Measurements from ENCODE around the gene ANKMY1. TPM values are rescaled to one million over a fixed set of nuclear protein-coding genes. Genes with fewer than 3 reads are reported as not detected.

Gene ANKMY1
- total and polyA plus RNA-seq, 2 of the 8 experiments (the other 6 are each of a cell fraction or from before 2014, with no cell fraction given): 4.5 to 4.8 TPM

DNA sequence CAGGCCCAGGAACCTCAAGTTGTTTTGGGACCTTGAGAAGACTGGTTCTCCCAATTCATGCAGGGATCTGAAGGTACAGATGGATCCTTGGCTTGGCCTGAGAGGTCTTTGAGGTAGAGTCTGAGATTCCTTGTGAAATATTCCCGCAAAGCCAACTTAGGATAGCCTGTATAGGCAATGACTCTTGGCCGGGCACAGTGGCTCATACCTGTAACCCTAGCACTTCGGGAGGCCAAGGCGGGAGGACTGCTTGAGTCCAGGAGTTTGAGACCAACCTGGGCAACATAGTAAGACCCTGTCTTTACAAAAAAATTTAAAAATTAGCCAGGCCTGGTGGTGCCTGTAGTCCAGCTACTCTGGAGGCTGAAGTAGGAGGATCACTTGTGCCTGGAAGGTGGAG, 40.4 kb downstream of the ANKMY1 start (continued):
- TF ChIP-seq, protein P1, sequence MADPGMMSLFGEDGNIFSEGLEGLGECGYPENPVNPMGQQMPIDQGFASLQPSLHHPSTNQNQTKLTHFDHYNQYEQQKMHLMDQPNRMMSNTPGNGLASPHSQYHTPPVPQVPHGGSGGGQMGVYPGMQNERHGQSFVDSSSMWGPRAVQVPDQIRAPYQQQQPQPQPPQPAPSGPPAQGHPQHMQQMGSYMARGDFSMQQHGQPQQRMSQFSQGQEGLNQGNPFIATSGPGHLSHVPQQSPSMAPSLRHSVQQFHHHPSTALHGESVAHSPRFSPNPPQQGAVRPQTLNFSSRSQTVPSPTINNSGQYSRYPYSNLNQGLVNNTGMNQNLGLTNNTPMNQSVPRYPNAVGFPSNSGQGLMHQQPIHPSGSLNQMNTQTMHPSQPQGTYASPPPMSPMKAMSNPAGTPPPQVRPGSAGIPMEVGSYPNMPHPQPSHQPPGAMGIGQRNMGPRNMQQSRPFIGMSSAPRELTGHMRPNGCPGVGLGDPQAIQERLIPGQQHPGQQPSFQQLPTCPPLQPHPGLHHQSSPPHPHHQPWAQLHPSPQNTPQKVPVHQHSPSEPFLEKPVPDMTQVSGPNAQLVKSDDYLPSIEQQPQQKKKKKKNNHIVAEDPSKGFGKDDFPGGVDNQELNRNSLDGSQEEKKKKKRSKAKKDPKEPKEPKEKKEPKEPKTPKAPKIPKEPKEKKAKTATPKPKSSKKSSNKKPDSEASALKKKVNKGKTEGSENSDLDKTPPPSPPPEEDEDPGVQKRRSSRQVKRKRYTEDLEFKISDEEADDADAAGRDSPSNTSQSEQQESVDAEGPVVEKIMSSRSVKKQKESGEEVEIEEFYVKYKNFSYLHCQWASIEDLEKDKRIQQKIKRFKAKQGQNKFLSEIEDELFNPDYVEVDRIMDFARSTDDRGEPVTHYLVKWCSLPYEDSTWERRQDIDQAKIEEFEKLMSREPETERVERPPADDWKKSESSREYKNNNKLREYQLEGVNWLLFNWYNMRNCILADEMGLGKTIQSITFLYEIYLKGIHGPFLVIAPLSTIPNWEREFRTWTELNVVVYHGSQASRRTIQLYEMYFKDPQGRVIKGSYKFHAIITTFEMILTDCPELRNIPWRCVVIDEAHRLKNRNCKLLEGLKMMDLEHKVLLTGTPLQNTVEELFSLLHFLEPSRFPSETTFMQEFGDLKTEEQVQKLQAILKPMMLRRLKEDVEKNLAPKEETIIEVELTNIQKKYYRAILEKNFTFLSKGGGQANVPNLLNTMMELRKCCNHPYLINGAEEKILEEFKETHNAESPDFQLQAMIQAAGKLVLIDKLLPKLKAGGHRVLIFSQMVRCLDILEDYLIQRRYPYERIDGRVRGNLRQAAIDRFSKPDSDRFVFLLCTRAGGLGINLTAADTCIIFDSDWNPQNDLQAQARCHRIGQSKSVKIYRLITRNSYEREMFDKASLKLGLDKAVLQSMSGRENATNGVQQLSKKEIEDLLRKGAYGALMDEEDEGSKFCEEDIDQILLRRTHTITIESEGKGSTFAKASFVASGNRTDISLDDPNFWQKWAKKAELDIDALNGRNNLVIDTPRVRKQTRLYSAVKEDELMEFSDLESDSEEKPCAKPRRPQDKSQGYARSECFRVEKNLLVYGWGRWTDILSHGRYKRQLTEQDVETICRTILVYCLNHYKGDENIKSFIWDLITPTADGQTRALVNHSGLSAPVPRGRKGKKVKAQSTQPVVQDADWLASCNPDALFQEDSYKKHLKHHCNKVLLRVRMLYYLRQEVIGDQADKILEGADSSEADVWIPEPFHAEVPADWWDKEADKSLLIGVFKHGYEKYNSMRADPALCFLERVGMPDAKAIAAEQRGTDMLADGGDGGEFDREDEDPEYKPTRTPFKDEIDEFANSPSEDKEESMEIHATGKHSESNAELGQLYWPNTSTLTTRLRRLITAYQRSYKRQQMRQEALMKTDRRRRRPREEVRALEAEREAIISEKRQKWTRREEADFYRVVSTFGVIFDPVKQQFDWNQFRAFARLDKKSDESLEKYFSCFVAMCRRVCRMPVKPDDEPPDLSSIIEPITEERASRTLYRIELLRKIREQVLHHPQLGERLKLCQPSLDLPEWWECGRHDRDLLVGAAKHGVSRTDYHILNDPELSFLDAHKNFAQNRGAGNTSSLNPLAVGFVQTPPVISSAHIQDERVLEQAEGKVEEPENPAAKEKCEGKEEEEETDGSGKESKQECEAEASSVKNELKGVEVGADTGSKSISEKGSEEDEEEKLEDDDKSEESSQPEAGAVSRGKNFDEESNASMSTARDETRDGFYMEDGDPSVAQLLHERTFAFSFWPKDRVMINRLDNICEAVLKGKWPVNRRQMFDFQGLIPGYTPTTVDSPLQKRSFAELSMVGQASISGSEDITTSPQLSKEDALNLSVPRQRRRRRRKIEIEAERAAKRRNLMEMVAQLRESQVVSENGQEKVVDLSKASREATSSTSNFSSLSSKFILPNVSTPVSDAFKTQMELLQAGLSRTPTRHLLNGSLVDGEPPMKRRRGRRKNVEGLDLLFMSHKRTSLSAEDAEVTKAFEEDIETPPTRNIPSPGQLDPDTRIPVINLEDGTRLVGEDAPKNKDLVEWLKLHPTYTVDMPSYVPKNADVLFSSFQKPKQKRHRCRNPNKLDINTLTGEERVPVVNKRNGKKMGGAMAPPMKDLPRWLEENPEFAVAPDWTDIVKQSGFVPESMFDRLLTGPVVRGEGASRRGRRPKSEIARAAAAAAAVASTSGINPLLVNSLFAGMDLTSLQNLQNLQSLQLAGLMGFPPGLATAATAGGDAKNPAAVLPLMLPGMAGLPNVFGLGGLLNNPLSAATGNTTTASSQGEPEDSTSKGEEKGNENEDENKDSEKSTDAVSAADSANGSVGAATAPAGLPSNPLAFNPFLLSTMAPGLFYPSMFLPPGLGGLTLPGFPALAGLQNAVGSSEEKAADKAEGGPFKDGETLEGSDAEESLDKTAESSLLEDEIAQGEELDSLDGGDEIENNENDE (IDR thresholded peaks at IDR 0.05; ENCODE audit: insufficient replicate concordance, low read length): no peak
- TF ChIP-seq NANOG (IDR thresholded peaks at IDR 0.05; ENCODE audit: insufficient read depth, low read depth, low read length, poor library complexity, severe bottlenecking) (no peak), MAFK (IDR thresholded peaks at IDR 0.05; ENCODE audit: low read depth, low read length) (no peak), SAP30 (IDR thresholded peaks at IDR 0.05; ENCODE audit: insufficient read depth, insufficient replicate concordance, low read length) (no peak), GTF2F1 (IDR thresholded peaks at IDR 0.05; ENCODE audit: borderline replicate concordance, low read depth, low read length) (no peak), BACH1 (IDR thresholded peaks at IDR 0.05; ENCODE audit: low read length) (no peak)
- TF ChIP-seq, protein P2, sequence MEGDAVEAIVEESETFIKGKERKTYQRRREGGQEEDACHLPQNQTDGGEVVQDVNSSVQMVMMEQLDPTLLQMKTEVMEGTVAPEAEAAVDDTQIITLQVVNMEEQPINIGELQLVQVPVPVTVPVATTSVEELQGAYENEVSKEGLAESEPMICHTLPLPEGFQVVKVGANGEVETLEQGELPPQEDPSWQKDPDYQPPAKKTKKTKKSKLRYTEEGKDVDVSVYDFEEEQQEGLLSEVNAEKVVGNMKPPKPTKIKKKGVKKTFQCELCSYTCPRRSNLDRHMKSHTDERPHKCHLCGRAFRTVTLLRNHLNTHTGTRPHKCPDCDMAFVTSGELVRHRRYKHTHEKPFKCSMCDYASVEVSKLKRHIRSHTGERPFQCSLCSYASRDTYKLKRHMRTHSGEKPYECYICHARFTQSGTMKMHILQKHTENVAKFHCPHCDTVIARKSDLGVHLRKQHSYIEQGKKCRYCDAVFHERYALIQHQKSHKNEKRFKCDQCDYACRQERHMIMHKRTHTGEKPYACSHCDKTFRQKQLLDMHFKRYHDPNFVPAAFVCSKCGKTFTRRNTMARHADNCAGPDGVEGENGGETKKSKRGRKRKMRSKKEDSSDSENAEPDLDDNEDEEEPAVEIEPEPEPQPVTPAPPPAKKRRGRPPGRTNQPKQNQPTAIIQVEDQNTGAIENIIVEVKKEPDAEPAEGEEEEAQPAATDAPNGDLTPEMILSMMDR (IDR thresholded peaks at IDR 0.05; ENCODE audit: control extremely low read depth in 1 of 3, insufficient read depth in 1 of 3, low read depth in 1 of 3, low read length in 3 of 3): no peak
